PC-9 (cell line): ENCODE results near the gene NOS1AP.

Source experiments
- CTCF ChIP-seq: fragments of 200-600 bp; sonication (generic); conservative IDR thresholded peaks from 2 replicates; pipeline ENCODE4 v1.6.1; 2017; ENCODE audit warnings: mixed run types, antibody characterized with exemption, mild to moderate bottlenecking, moderate library complexity
- EZH2 ChIP-seq: fragments of 200-600 bp; sonication (generic); IDR thresholded peaks from 2 replicates; pipeline ENCODE4 v1.8.0; 2017; ENCODE audit warnings: antibody characterized with exemption, low read depth

- no peak for TF ChIP-seq CTCF
- TF ChIP-seq EZH2: no peak
Observed at GRCh38 chr1:162222014-162222413, 152.5 kb downstream of the NOS1AP start.
